GM12878 (cell line): ENCODE measurements around the gene ALKBH8. TPM values are rescaled to one million over a fixed set of nuclear protein-coding genes. Genes with fewer than 3 reads are reported as not detected.

Experiments used
- BCLAF1 ChIP-seq: fragments of 450-650 bp; IDR thresholded peaks from 2 replicates; pipeline ENCODE4 v1.6.1; 2017; ENCODE audit warnings: antibody characterized with exemption, mild to moderate bottlenecking, moderate library complexity
- FOXM1 ChIP-seq: IDR thresholded peaks from 2 replicates; pipeline ENCODE4 v1.6.1; 2012; ENCODE audit warnings: low read depth, mild to moderate bottlenecking, inconsistent platforms, low read length, moderate library complexity
- MTA2 ChIP-seq: fragments of 450-650 bp; IDR thresholded peaks from 2 replicates; pipeline ENCODE4 v1.6.1; 2016; ENCODE audit warnings: low read depth, mild to moderate bottlenecking, moderate library complexity
- POLR2AphosphoS5 ChIP-seq: IDR thresholded peaks from 2 replicates; pipeline ENCODE4 v1.6.1; 2011; ENCODE audit warnings: mild to moderate bottlenecking, low read length, inconsistent platforms
- PRDM15 ChIP-seq: fragments of 450-650 bp; formaldehyde crosslinking; IDR thresholded peaks from 2 replicates; pipeline ENCODE4 v1.4.0; 2020; ENCODE audit warnings: mild to moderate bottlenecking, moderate library complexity
- RCOR1 ChIP-seq: conservative IDR thresholded peaks from 2 replicates; pipeline ENCODE4 v1.6.1; 2012; ENCODE audit warnings: low read depth, low read length, improper control_type of control experiment
- ZNF274 ChIP-seq: IDR thresholded peaks from one replicate; pipeline ENCODE4 v1.8.0; 2011; ENCODE audit not compliant: insufficient read length, insufficient read depth
- polyA plus RNA-seq, 11 experiments: library from polyadenylated mRNA; depleted of rRNA in 4 of 11; unstranded in 6 of 11; stranded (reverse) in 5 of 11; fragments of >200 nt; fragmentation: Nextera tagmentation in 4 of 11; fragmentation: Illumina TruSeq in 1 of 11; extraction: Ambion mirVana in 4 of 11; extraction: Trizol in 1 of 11; gene quantifications; 1 replicate in 1 of 11; 2 replicates in 10 of 11; pipeline versions ENCODE4 v1.2.1 to v1.2.3, GENCODE V29; 2011 to 2016; ENCODE audit warnings: inconsistent platforms in 2 of 11, missing spikeins in 2 of 11, low read depth in 1 of 11
- total RNA-seq, 4 experiments: library from RNA; depleted of rRNA in 3 of 4; stranded (reverse); fragments of >200 nt in 3 of 4; fragmentation: Illumina TruSeq in 1 of 4; extraction: Trizol in 1 of 4; gene quantifications; 2 replicates each; pipeline versions ENCODE4 v1.2.1 to v1.2.3, GENCODE V29; 2013 to 2021

Gene ALKBH8
- total and polyA plus RNA-seq, 10 of the 15 experiments (the other 5 are each of a cell fraction or from before 2014, with no cell fraction given) = 4.6 to 13.1 (median 9.5) TPM

- TF ChIP-seq BCLAF1 (no peak), RCOR1 (0 out of 2 replicates have a peak, but pooled peaks have one; percentile 16), FOXM1 (no peak), ZNF274 (no peak), POLR2AphosphoS5 (peak; percentile 68; the same call in 1 of the 2 replicates), PRDM15 (CRISPR knock-in tag) (no peak), MTA2 (0 out of 2 replicates have a peak, but pooled peaks have one; percentile 46)
Observed at GRCh38 chr11:107565219-107565937, at the start of gene ALKBH8 (continued).
